NCI-H1436 (cell line): ENCODE results near the gene TMA7B.
"Not testable (repeated sequence)": the region's sequence is repeated elsewhere in the genome, so short reads cannot be mapped to it uniquely, and the experiment has no call there.

Experiments used
- DNase-seq: peaks from one replicate; lab custom pipeline; 2025; lab: John Stamatoyannopoulos, UW

The TMA7B gene

GRCh38 chr22:39932918-39933649 lies 27.1 kb upstream of the TMA7B start:
- DNase-seq = peak; percentile 14

GRCh38 chr22:39933741-39934140 lies 26.5 kb upstream of the TMA7B start:
- no peak for DNase-seq

GRCh38 chr22:39935116-39935515 lies 25.1 kb upstream of the TMA7B start:
- no peak for DNase-seq

- DNase-seq = no peak
Observed at GRCh38 chr22:39935612-39936011, 24.6 kb upstream of the TMA7B start.

- DNase-seq = no peak
Observed at GRCh38 chr22:39936523-39937145, 23.6 kb upstream of the TMA7B start.

GRCh38 chr22:39937906-39938305 lies 22.3 kb upstream of the TMA7B start:
- no peak for DNase-seq

- no peak for DNase-seq
Observed at GRCh38 chr22:39938509-39939111, 21.6 kb upstream of the TMA7B start.

- DNase-seq = no peak
Observed at GRCh38 chr22:39939830-39940229, 20.4 kb upstream of the TMA7B start.

GRCh38 chr22:39940757-39941305 lies 19.4 kb upstream of the TMA7B start:
- no peak for DNase-seq

- no peak for DNase-seq
Observed at GRCh38 chr22:39941601-39942000, 18.6 kb upstream of the TMA7B start.

- DNase-seq = no peak
Observed at GRCh38 chr22:39942439-39943230, 17.6 kb upstream of the TMA7B start.

- no peak for DNase-seq
Observed at GRCh38 chr22:39943337-39943736, 16.9 kb upstream of the TMA7B start.

- DNase-seq = no peak
Observed at GRCh38 chr22:39943953-39944872, 16.0 kb upstream of the TMA7B start.

- no peak for DNase-seq
Observed at GRCh38 chr22:39946126-39946502, 14.1 kb upstream of the TMA7B start.

GRCh38 chr22:39946503-39947219 lies 13.5 kb upstream of the TMA7B start:
- DNase-seq = no peak

- DNase-seq = no peak
Observed at GRCh38 chr22:39947220-39948216, 12.7 kb upstream of the TMA7B start.

GRCh38 chr22:39949964-39950737 lies 10.0 kb upstream of the TMA7B start:
- no peak for DNase-seq

GRCh38 chr22:39951603-39952293 lies 8.4 kb upstream of the TMA7B start:
- DNase-seq = not testable (repeated sequence)
